Measurements from ENCODE around the gene MCRIP2. TPM values are rescaled to one million over a fixed set of nuclear protein-coding genes. Genes with fewer than 3 reads are reported as not detected.

MCRIP2 gene, protein sequence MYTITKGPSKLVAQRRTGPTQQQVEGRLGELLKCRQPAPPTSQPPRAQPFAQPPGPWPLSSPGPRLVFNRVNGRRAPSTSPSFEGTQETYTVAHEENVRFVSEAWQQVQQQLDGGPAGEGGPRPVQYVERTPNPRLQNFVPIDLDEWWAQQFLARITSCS
- total RNA-seq, result 100 to 1,000 TPM; 110 to 121 TPM

DNA sequence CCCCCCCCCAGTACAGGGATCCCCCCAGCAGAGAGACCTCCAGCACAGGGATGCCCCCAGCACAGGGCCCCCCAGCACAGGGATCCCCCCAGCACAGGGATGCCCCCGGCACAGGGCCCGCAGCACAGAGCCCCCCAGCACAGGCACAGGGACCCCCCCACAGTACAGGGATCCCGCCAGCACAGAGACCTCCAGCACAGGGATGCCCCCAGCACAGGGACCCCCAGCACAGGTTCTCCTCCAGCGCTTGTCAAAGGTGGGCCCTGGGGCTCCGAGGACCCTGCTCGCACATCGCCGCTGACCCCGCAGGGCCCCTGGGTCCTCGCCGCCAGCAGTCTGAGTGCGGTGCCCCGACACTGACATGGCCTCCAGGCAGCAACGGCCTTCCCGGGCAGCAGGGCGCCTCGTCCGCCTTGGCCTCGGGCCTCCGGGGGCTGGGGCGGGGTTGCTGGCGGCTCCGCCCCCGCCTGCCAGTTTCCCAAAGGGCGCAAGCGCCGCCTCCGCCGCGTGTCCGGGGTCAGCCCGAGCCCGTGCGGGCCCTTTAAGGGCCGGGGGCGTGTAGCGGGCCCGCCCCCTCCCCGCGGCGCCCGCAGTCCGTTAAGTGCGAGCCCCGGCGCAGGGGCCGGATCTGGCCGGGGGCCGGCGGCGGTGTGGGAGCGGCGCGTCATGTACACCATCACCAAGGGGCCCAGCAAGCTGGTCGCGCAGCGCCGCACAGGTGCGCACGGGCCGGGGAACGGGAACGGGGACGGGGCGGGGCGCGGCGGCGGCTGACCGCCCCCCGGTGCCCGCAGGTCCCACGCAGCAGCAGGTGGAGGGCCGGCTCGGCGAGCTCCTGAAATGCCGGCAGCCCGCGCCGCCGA is at the start of gene MCRIP2:
Gene MCRIP2, plus strand, starts transcription at position 503 of the 863 bp plus-strand sequence. Its CDS starts 164 bp downstream, at position 667.
- Histone ChIP-seq H3K9me3 (no peaks in the 10 kb centered on the region), H3K4me1 (peaks cover 0 to 56% of the 10 kb centered on the region in 2 donors), H3K36me3 (no peaks in the 10 kb centered on the region), H3K4me3 (peak within 1 kb of the TSS; percentile 74 to 78), H3K27me3 (no peaks in the 10 kb centered on the region), H3K27ac (peak within 1 kb of the TSS; percentile 86 to 93)
- TF ChIP-seq, protein P1, sequence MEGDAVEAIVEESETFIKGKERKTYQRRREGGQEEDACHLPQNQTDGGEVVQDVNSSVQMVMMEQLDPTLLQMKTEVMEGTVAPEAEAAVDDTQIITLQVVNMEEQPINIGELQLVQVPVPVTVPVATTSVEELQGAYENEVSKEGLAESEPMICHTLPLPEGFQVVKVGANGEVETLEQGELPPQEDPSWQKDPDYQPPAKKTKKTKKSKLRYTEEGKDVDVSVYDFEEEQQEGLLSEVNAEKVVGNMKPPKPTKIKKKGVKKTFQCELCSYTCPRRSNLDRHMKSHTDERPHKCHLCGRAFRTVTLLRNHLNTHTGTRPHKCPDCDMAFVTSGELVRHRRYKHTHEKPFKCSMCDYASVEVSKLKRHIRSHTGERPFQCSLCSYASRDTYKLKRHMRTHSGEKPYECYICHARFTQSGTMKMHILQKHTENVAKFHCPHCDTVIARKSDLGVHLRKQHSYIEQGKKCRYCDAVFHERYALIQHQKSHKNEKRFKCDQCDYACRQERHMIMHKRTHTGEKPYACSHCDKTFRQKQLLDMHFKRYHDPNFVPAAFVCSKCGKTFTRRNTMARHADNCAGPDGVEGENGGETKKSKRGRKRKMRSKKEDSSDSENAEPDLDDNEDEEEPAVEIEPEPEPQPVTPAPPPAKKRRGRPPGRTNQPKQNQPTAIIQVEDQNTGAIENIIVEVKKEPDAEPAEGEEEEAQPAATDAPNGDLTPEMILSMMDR (IDR thresholded peaks at IDR 0.05), result no peak
- peak; percentile 76 for DNase-seq (ENCODE audit: low spot score)

DNA sequence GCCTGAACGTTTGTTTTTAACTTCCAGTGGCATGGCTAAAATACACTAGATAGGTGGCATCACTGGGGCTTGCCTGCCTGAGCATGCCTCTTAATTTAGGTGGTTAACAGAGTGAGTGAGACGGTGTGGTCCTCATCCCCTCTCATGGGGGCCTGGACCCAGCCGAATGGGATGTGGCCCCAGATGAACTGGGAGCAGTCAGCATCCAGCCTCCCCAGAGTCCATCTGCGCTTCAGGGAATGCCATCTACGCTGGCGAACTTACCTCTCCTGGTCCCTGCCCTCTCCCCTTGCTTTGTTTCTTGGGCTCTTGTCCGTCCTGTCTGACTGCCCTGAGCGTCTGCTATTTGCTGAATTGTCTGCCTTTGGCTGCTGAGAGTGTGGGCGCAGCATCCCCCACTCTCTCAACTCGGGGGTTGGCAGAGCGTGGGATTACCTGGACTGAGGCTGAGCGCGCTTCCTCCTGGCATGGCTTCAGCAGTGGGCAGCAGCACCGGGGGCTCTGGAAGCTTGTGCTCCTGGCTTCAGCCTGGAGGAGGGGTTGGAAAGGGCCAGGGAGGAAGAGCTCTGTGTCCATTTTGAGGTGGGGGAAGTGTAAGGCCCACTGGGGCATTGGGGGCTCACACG is 49.6 kb upstream of the MCRIP2 start:
- DNase-seq (ENCODE audit: low spot score), result no peak
- Histone ChIP-seq H3K4me1 (peaks cover 0 to 40% of the 10 kb centered on the region in 2 donors), H3K27me3 (no peaks in the 10 kb centered on the region), H3K9me3 (no peaks in the 10 kb centered on the region), H3K36me3 (no peaks in the 10 kb centered on the region), H3K27ac (no peak overlapping the region), H3K4me3 (no peak overlapping the region)
- TF ChIP-seq, protein P1 (IDR thresholded peaks at IDR 0.05), result no peak

DNA sequence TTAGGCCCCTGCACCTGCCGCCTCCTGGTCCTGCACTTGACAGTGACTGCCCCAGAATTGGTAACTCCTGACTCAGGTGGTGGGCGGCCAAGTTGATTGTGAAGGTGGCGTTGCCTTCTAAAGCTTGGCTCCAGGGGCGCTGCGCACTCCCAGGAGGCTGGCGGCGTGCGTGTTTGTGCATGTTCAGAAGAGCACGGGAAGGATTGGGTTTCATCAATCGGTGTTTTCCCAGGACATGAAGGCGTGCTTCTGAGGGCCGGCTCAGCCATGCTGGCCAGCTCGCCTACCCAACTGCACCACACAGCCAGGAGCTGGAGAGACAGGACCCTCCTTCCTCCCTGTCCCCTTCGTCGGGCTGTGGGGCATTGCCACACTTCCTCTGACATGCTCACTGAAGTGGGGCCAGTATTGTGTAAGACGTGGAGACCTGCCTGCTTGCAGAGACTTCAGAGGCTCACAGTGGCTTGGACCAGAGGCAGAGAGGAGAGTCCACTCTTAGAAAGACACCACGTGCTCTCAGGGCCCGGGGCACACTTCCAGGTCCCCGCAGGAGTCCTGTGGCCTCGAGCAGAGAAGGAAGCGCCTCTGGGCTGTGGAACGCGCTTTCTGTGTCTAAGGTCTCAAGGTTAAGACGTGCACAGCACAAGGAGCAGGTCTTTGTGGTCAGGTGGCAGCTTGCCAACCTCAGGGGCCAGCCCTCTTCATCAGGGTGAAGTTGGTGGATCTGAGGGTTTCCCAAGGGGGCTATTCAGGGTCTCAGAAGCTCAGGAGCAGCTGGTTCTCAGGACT is 48.9 kb upstream of the MCRIP2 start:
- Histone ChIP-seq H3K27me3 (no peaks in the 10 kb centered on the region), H3K4me3 (no peak overlapping the region), H3K9me3 (no peaks in the 10 kb centered on the region), H3K4me1 (peaks cover 0 to 33% of the 10 kb centered on the region in 2 donors), H3K36me3 (no peaks in the 10 kb centered on the region), H3K27ac (no peak overlapping the region)
- TF ChIP-seq, protein P1 (IDR thresholded peaks at IDR 0.05), result no peak
- DNase-seq (ENCODE audit: low spot score), result peak; percentile 73

DNA sequence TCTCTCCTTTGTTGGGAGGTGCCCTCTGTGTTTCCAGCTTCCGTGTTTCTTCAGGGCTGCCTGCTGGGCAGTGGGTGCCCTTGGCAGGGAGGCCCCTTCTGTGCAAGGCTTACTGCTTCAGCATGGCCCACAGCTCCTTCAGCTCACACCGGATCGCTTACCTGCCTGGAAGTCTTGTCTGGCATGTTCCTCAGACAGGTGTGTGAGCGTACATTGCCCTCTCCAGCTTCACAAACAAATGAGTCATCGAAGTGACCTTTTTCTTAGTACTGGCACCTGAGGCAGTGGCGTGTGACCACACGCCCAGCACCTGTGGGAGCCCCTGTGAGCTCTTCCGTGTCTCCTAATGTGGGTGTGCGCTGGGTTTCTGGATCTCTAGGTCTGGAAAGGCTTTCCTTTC is 48.2 kb upstream of the MCRIP2 start:
- Histone ChIP-seq H3K27ac (no peak overlapping the region), H3K4me3 (no peak overlapping the region)
- no peak for DNase-seq (ENCODE audit: low spot score)

DNA sequence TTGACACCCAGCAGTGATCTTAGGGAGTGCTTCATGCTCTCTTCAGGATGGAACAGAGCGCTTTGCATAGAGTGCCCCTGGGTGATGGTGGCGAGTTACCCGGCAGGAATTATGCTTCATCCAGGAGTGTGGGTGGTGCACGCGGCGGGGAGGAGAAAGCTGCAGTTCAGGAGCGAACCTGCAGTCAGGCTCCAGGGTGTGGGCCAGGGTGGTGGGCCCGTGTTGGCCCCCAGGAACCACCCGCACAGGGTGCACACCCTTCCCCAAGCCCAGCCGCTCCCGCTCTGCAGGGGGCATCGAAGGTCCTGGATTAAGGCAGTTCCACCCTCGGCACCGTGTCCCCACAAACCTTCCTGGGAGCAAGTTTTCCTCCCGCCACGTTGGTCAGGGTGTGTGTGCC is 47.8 kb upstream of the MCRIP2 start:
- H3K4me3 ChIP-seq, result no peak overlapping the region
- H3K27me3 ChIP-seq, result no peaks in the 10 kb centered on the region
- H3K36me3 ChIP-seq, result no peaks in the 10 kb centered on the region
- peaks cover 0 to 24% of the 10 kb centered on the region in 2 donors for H3K4me1 ChIP-seq
- TF ChIP-seq, protein P1 (IDR thresholded peaks at IDR 0.05), result no peak
- no peaks in the 10 kb centered on the region for H3K9me3 ChIP-seq
- no peak overlapping the region for H3K27ac ChIP-seq
- no peak for DNase-seq (ENCODE audit: low spot score)

More for the DNA sequence above, 48.2 kb upstream of the MCRIP2 start:
- Histone ChIP-seq H3K4me1 (peaks cover 0 to 26% of the 10 kb centered on the region in 2 donors), H3K9me3 (no peaks in the 10 kb centered on the region), H3K36me3 (no peaks in the 10 kb centered on the region), H3K27me3 (no peaks in the 10 kb centered on the region)
- TF ChIP-seq, protein P1 (IDR thresholded peaks at IDR 0.05), result no peak

All from right atrium auricular region (tissue), 2 donors.